ENCODE results near the gene PTGIS.

Gene PTGIS

DNA sequence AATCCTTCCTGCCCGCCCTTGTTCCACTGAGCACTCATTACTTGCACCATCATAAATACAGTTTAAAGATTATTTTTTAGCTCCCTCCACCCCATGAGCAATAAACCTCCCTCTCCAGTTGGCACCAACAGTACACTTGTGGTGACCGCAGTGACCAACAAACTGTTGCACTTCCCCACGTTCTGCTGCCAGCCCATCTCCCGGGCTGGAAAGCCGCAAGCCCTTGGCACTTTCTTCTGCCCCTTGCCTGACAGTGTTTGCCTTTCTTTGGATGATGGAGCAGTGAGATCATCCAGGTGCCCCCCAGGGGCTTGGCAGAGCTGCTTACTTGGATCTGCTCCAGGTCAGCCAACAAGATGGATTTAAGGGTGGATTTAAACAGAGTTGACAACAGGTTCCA, 107.0 kb downstream of the PTGIS start:
- H3K27ac ChIP-seq (ENCODE audit: insufficient read depth, low read length, poor library complexity, severe bottlenecking): no peak overlapping the region
- DNase-seq: no peak
- H3K36me3 ChIP-seq (ENCODE audit: control insufficient read depth, insufficient read depth, low read length): no peaks in the 10 kb centered on the region
- no peaks in the 10 kb centered on the region for H3K4me1 ChIP-seq (ENCODE audit: control insufficient read depth, insufficient read depth, low read length, poor library complexity, severe bottlenecking)
- H3K4me3 ChIP-seq (ENCODE audit: insufficient read depth, low read depth, low read length, poor library complexity, severe bottlenecking): no peak overlapping the region
- no peaks in the 10 kb centered on the region for H3K9me3 ChIP-seq (ENCODE audit: control insufficient read depth, low read length)
- no peaks in the 10 kb centered on the region for H3K27me3 ChIP-seq (replicated peaks; ENCODE audit: control insufficient read depth, insufficient read depth, low read length, poor library complexity, severe bottlenecking)

DNA sequence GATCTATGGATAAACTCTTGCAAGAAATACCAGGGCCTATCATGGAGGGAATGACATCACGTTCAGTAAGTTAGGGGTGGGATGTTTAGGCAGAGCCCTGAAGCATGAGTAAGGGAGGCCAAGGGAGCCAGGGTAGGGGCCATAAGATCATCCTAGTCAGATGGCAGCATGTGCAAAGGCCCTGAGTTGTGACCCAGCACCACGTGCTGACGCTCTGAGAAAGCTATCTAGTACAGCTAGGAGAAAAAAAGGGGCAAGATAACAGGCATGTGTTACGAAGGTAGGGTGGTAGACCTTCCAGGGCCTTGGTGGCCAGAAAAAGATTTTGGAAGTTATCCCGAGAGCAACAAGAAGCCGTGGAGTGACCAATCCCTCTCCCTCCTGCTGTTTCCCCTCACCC, 107.8 kb downstream of the PTGIS start:
- DNase-seq: no peak
- Histone ChIP-seq H3K9me3 (ENCODE audit: control insufficient read depth, low read length) (no peaks in the 10 kb centered on the region), H3K27ac (ENCODE audit: insufficient read depth, low read length, poor library complexity, severe bottlenecking) (no peak overlapping the region), H3K4me3 (ENCODE audit: insufficient read depth, low read depth, low read length, poor library complexity, severe bottlenecking) (no peak overlapping the region), H3K27me3 (replicated peaks; ENCODE audit: control insufficient read depth, insufficient read depth, low read length, poor library complexity, severe bottlenecking) (no peaks in the 10 kb centered on the region), H3K36me3 (ENCODE audit: control insufficient read depth, insufficient read depth, low read length) (no peaks in the 10 kb centered on the region), H3K4me1 (ENCODE audit: control insufficient read depth, insufficient read depth, low read length, poor library complexity, severe bottlenecking) (no peaks in the 10 kb centered on the region)

DNA sequence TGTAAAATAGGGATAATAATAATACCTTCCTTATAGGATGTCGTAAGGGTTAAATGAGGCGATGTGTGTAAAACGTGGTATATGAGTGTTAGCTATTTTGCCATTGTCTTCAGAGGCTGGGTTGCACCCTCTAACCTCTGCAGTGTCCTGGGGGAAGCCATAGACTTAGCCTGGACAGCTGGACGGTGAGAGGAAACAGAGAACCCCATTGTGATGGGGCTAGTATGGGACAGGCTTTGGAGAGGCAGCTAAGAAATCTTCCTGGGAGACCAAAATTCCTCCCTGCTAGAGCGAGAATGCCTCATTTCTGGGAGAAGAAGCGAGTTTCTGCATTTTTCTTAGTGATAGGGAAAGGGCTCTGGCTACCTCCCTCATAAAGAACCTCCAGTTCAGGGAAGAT, 108.3 kb downstream of the PTGIS start:
- no peak overlapping the region for H3K27ac ChIP-seq (ENCODE audit: insufficient read depth, low read length, poor library complexity, severe bottlenecking)
- H3K27me3 ChIP-seq (replicated peaks; ENCODE audit: control insufficient read depth, insufficient read depth, low read length, poor library complexity, severe bottlenecking): no peaks in the 10 kb centered on the region
- no peaks in the 10 kb centered on the region for H3K9me3 ChIP-seq (ENCODE audit: control insufficient read depth, low read length)
- H3K4me3 ChIP-seq (ENCODE audit: insufficient read depth, low read depth, low read length, poor library complexity, severe bottlenecking): no peak overlapping the region
- no peak for DNase-seq
- H3K36me3 ChIP-seq (ENCODE audit: control insufficient read depth, insufficient read depth, low read length): no peaks in the 10 kb centered on the region
- no peaks in the 10 kb centered on the region for H3K4me1 ChIP-seq (ENCODE audit: control insufficient read depth, insufficient read depth, low read length, poor library complexity, severe bottlenecking)

DNA sequence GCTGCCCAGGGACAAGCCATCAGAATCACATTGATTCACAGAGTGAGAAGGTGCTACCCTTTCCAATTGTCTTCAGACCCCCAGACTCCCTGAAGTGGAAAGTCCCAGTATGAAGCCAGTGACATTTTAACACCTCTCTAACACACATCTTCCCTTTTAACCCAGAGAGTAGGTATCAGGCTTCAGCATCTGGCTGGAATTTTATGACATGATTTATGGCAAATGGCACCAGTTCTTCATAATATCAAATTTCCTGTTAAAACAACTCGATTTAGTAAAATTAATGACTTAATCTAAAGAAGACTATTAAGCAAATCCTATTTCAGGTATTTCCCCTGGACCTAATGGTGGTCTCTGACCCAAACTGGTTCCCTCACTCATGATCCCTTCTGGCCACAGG, 110.5 kb downstream of the PTGIS start:
- Histone ChIP-seq H3K27me3 (replicated peaks; ENCODE audit: control insufficient read depth, insufficient read depth, low read length, poor library complexity, severe bottlenecking) (no peaks in the 10 kb centered on the region), H3K9me3 (ENCODE audit: control insufficient read depth, low read length) (no peaks in the 10 kb centered on the region), H3K4me1 (ENCODE audit: control insufficient read depth, insufficient read depth, low read length, poor library complexity, severe bottlenecking) (no peaks in the 10 kb centered on the region), H3K27ac (ENCODE audit: insufficient read depth, low read length, poor library complexity, severe bottlenecking) (no peak overlapping the region), H3K36me3 (ENCODE audit: control insufficient read depth, insufficient read depth, low read length) (no peaks in the 10 kb centered on the region), H3K4me3 (ENCODE audit: insufficient read depth, low read depth, low read length, poor library complexity, severe bottlenecking) (no peak overlapping the region)
- DNase-seq: no peak

DNA sequence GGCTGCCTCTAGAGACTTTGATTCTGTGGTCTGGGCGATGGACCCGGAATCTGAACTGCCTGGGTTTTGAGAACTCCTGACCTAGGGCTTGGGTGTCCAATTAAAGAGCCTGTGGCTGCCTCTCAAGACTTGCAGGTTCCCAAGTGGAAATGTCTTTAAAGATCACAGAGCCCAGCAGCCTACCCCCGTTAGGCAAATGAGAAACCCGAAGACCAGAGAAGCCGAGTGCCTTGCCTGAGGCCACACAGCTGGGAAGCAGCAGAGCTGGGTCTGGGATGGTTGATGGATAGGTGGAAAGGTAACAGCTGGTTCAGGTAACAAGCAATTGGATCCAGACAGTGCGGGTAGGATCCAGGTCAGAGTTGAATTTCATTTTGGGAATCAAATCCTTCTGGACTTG, 111.3 kb downstream of the PTGIS start:
- H3K4me1 ChIP-seq (ENCODE audit: control insufficient read depth, insufficient read depth, low read length, poor library complexity, severe bottlenecking): no peaks in the 10 kb centered on the region
- H3K36me3 ChIP-seq (ENCODE audit: control insufficient read depth, insufficient read depth, low read length): no peaks in the 10 kb centered on the region
- no peaks in the 10 kb centered on the region for H3K27me3 ChIP-seq (replicated peaks; ENCODE audit: control insufficient read depth, insufficient read depth, low read length, poor library complexity, severe bottlenecking)
- H3K9me3 ChIP-seq (ENCODE audit: control insufficient read depth, low read length): no peaks in the 10 kb centered on the region
- no peak for DNase-seq
- no peak overlapping the region for H3K4me3 ChIP-seq (ENCODE audit: insufficient read depth, low read depth, low read length, poor library complexity, severe bottlenecking)
- H3K27ac ChIP-seq (ENCODE audit: insufficient read depth, low read length, poor library complexity, severe bottlenecking): no peak overlapping the region

DNA sequence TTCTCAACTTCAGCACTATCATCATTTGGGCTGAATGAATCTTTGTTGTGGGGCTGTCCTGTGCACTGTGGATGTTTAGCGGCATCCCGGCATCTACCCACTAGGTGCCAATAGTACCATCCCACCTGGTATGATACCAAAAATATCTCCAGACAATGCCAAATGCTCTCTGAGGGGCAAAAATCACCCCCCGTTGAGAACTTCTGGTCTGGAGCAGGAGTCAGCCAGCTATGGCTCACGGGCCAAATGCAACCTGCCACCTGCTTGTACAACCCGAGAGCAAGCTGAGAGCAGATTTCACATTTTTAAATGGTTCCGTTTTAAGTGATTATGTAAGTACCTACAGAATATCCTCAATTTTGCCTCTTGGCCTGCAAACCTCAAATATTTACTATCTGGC, 112.2 kb downstream of the PTGIS start:
- Histone ChIP-seq H3K27me3 (replicated peaks; ENCODE audit: control insufficient read depth, insufficient read depth, low read length, poor library complexity, severe bottlenecking) (no peaks in the 10 kb centered on the region), H3K4me3 (ENCODE audit: insufficient read depth, low read depth, low read length, poor library complexity, severe bottlenecking) (no peak overlapping the region), H3K36me3 (ENCODE audit: control insufficient read depth, insufficient read depth, low read length) (no peaks in the 10 kb centered on the region), H3K4me1 (ENCODE audit: control insufficient read depth, insufficient read depth, low read length, poor library complexity, severe bottlenecking) (no peaks in the 10 kb centered on the region), H3K27ac (ENCODE audit: insufficient read depth, low read length, poor library complexity, severe bottlenecking) (no peak overlapping the region), H3K9me3 (ENCODE audit: control insufficient read depth, low read length) (no peaks in the 10 kb centered on the region)
- DNase-seq: no peak

Data from effector memory CD4-positive, alpha-beta T cell (primary cell).